Kidney epithelial cell (primary cell): ENCODE data around the gene ZNF219. TPM values are rescaled to one million over a fixed set of nuclear protein-coding genes. Genes with fewer than 3 reads are reported as not detected.
A peak's percentile ranks its signal among the peaks of the same experiment; 100 is the strongest.

Experiments used
- DNase-seq: peaks from one replicate; pipeline ENCODE4 v3.0.0-alpha.2; 2010; ENCODE audit warnings: low read depth
- H3K27me3 ChIP-seq: 2 replicates; pipeline ENCODE4 v1.6.0; 2011; ENCODE audit warnings: low read length; ENCODE audit not compliant: control insufficient read depth, insufficient read depth
- H3K36me3 ChIP-seq: 2 replicates; pipeline ENCODE4 v1.5.1; 2011; ENCODE audit warnings: low read length; ENCODE audit not compliant: control insufficient read depth, insufficient read depth
- H3K4me3 ChIP-seq: 2 replicates; pipeline ENCODE4 v1.5.1; 2011; ENCODE audit warnings: low read depth, mild to moderate bottlenecking, control low read depth, low read length
- CTCF ChIP-seq: IDR thresholded peaks from 2 replicates; pipeline ENCODE4 v1.5.1; 2011; ENCODE audit warnings: mild to moderate bottlenecking, moderate library complexity, low read length, control low read depth, inconsistent platforms; ENCODE audit not compliant: insufficient read depth, poor library complexity, severe bottlenecking
- total RNA-seq: library from RNA; depleted of rRNA; stranded (reverse); fragments of >200 nt; gene quantifications from 2 replicates; pipeline ENCODE4 v1.2.3, GENCODE V29; 2015

Gene ZNF219
- total RNA-seq, 1 donor from 2014 or later = 25.5 TPM

DNA sequence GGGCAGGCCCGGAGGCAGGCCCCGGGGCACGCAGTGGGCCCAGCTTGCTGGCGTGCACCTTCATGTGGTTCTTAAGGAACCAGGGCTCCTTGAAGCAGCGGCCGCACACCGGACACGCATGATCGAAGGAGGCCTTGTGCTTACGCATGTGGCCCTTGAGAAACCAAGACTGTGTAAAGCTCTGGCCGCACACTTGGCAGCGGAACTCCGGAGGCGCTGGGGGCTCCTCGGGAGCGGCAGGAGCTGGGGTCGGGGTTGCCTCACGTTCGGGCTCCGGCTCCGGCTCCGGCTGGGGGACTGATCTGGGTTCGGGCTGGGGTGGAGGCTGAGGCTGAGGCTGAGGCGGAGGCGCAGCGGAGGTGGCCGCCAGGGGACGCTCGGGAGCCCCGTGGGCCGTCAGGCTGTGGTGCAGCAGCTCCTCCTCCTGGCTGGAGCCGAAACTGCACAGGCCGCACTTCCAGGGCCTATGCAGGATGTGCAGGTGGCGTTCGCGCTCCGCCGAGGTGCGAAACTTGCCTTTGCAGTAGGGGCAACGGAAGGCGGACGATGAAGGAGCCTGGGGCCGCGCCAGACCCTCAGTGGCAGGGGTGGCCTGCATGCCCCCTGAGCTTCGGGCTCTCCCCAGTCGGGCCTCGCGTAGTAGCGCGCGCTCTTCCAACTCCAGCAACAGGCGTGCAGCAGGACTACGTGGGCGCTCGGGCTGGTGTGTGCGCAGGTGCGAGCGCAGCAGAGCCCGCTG, 6.0 kb downstream of the ZNF219 start:
- Histone ChIP-seq H3K36me3 (no peaks in the 10 kb centered on the region), H3K4me3 (no peak overlapping the region), H3K27me3 (no peaks in the 10 kb centered on the region)
- peak; percentile 100 for TF ChIP-seq CTCF
- no peak for DNase-seq

DNA sequence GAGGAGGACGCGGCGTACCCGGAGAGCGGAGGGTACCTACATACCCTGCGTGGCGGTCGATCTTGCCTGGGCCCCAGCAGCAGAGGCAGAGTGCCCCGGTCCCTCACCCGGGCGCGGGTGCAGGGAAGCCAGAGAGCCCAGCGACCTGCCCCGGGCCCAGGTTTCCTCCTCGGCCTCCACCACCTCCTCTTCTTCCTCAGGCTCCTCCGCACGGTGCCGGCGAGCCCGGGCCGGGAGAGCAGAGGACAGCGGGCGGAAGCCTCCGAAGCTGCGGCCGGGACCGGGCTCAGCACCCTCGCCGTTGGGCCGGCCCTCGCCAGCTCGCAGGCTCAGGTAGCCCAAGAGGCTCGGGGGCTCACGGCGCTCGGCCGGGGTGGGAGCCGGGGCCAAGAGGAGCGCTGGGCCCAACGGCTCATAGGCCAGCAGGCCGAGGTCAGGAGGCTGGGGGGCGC, 6.6 kb downstream of the ZNF219 start:
- H3K4me3 ChIP-seq = no peak overlapping the region
- no peak for TF ChIP-seq CTCF
- DNase-seq = no peak
- H3K36me3 ChIP-seq = no peaks in the 10 kb centered on the region
- no peaks in the 10 kb centered on the region for H3K27me3 ChIP-seq

- no peak for TF ChIP-seq CTCF
- Histone ChIP-seq H3K27me3 (no peaks in the 10 kb centered on the region), H3K4me3 (no peak overlapping the region), H3K36me3 (no peaks in the 10 kb centered on the region)
- no peak for DNase-seq
These were observed 7.4 kb downstream of the ZNF219 start for GRCh38 chr14:21090940-21091663.

DNA sequence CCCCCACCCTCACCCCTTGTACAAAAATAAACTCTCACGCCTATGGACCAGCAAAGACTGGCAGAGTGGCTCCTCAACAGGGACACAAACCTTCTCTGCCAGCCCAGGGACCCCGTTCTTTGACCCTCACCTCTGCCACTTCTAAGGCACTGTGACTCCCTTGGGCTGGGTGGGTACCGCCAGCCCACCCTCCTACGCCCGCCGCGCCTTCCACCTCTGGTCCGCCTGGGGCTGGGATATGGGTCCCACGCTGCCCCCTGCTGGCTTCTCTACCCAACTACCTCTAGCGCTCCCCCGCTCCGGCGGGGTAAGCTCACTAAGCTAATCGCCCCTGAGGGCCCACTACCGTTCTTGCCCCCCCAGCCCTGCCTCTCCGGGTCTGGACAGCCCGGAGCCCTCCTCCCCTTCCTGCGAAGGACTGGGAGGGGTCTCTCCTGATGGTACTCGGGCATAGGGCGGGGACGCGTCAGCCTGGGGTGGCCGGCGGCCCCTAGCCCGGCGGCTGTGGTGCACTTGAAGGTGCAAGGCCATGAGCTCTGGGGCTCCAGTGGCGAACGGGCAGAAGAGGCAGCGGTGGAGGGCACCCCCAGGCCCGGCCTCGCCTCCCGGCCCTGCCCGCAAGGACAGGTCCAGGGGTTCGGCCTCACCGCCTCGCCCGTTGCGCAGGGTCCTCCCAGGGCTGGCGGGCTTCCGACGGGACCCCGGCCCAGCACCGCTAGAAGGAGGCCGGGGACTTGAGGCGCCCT, 8.1 kb downstream of the ZNF219 start:
- DNase-seq = no peak
- peak; percentile 56 for TF ChIP-seq CTCF
- no peak overlapping the region for H3K4me3 ChIP-seq
- H3K36me3 ChIP-seq = no peaks in the 10 kb centered on the region
- no peaks in the 10 kb centered on the region for H3K27me3 ChIP-seq

DNA sequence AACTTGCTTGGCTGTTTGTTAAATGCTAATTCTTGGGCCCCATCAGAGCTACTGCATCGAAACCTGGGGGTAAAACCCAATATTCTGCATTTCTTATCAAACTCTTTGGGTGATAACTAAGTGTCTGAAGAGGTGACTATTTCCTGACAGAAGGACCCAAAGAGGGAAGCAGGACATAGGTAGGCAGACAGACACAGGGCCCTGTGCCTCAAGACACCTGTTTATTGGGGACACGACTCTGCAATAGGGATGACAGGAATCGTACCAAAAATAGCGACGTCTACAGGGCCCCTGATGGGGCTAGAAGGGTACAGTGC, 8.6 kb downstream of the ZNF219 start:
- TF ChIP-seq CTCF = no peak
- Histone ChIP-seq H3K36me3 (no peaks in the 10 kb centered on the region), H3K27me3 (no peaks in the 10 kb centered on the region), H3K4me3 (no peak overlapping the region)
- no peak for DNase-seq
